Subcutaneous adipose tissue (tissue), 4 donors: ENCODE results near the gene ARG2. TPM values are rescaled to one million over a fixed set of nuclear protein-coding genes. Genes with fewer than 3 reads are reported as not detected.

Source experiments
- CTCF ChIP-seq: fragments of 450-650 bp; IDR thresholded peaks from one replicate; pipeline ENCODE4 v1.5.1; 2016; ENCODE audit warnings: low read depth, mild to moderate bottlenecking, control low read depth, antibody characterized with exemption, moderate library complexity
- total RNA-seq, 4 donors: library from RNA; depleted of rRNA; stranded (reverse); fragments of >200 nt; gene quantifications; one replicate each; pipeline ENCODE4 v1.1.0, GENCODE V29; 2016

Gene ARG2
- total RNA-seq, 4 donors from 2014 or later: 2.0 to 4.1 (median 3.3) TPM

GRCh38 chr14:67645414-67645813 is 25.7 kb downstream of the ARG2 start:
- TF ChIP-seq CTCF: no peak

- no peak for TF ChIP-seq CTCF
Observed at GRCh38 chr14:67646131-67646530, 26.4 kb downstream of the ARG2 start.

GRCh38 chr14:67650151-67650550 is 30.4 kb downstream of the ARG2 start:
- no peak for TF ChIP-seq CTCF

GRCh38 chr14:67650694-67651093 is 31.0 kb downstream of the ARG2 start:
- TF ChIP-seq CTCF: no peak

GRCh38 chr14:67652189-67652588 is 32.5 kb downstream of the ARG2 start:
- no peak for TF ChIP-seq CTCF

- TF ChIP-seq CTCF: no peak
Observed at GRCh38 chr14:67653651-67654280, 34.0 kb downstream of the ARG2 start.

- TF ChIP-seq CTCF: no peak
Observed at GRCh38 chr14:67663633-67664032, 43.9 kb downstream of the ARG2 start.
